NT2/D1 (cell line): ENCODE measurements around the gene SMC3.

ENCODE experiments used
- SUZ12 ChIP-seq: IDR thresholded peaks from 2 replicates; pipeline ENCODE4 v1.6.1; 2011; ENCODE audit not compliant: insufficient read length, insufficient read depth; ENCODE audit errors: extremely low read depth
- YY1 ChIP-seq: IDR thresholded peaks from 2 replicates; pipeline ENCODE4 v1.6.1; 2011; ENCODE audit not compliant: insufficient read length, insufficient read depth

GRCh38 chr10:110610308-110610774, 42.8 kb downstream of the SMC3 start:
- TF ChIP-seq YY1 (no peak), SUZ12 (no peak)
